Thyroid gland (tissue), 4 donors: ENCODE data around the gene ACAP1. TPM values are rescaled to one million over a fixed set of nuclear protein-coding genes. Genes with fewer than 3 reads are reported as not detected.

Source experiments
- DNase-seq, 2 donors: peaks; one replicate each; pipeline ENCODE4 v3.0.0-alpha.2; 2019
- H3K27ac ChIP-seq, 3 donors: fragments of 200-600 bp; sonication (generic); 1 replicate in 2 of 3; 2 replicates in 1 of 3; pipeline ENCODE4 v1.5.1; 2016 to 2019; ENCODE audit warnings: mild to moderate bottlenecking in 1 of 3, moderate library complexity in 1 of 3
- H3K27me3 ChIP-seq: fragments of 200-600 bp; sonication (generic); one replicate; pipeline ENCODE4 v1.5.1; 2019
- H3K36me3 ChIP-seq, 2 donors: fragments of 200-600 bp; sonication (generic); one replicate each; pipeline ENCODE4 v1.5.1; 2016 to 2019
- H3K4me1 ChIP-seq, 2 donors: fragments of 200-600 bp; sonication (generic); one replicate each; pipeline ENCODE4 v1.5.1; 2017 to 2019
- H3K4me3 ChIP-seq, 3 donors: fragments of 200-600 bp; sonication (generic); replicated peaks in 1 of 3; 1 replicate in 2 of 3; 2 replicates in 1 of 3; pipeline ENCODE4 v1.5.1; 2016; ENCODE audit warnings: mild to moderate bottlenecking in 1 of 3
- H3K9me3 ChIP-seq: fragments of 200-600 bp; sonication (generic); one replicate; pipeline ENCODE4 v1.5.1; 2017
- CTCF ChIP-seq, 6 experiments: fragments of 200-600 bp in 3 of 6; fragments of 450-650 bp in 3 of 6; sonication (generic) in 3 of 6; IDR thresholded peaks; one replicate each; pipeline ENCODE4 v1.5.1; 2016 to 2019; ENCODE audit warnings: antibody characterized with exemption in 6 of 6, mild to moderate bottlenecking in 2 of 6, inconsistent platforms in 1 of 6, moderate library complexity in 1 of 6
- POLR2A ChIP-seq, 2 donors: fragments of 450-650 bp; IDR thresholded peaks; one replicate each; pipeline ENCODE4 v1.6.1; 2017; ENCODE audit warnings: antibody characterized with exemption in 2 of 2, mild to moderate bottlenecking in 2 of 2, moderate library complexity in 1 of 2
- WGBS, 2 donors: methylation state at CpG; one replicate each; pipeline ENCODE4 v1.1.5; 2017; 5-methylcytosine and 5-hydroxymethylcytosine counted together
- intact Hi-C: fragments of 100-400 bp; cut with DNase I; formaldehyde crosslinking; loops from one replicate; pipeline ENCODE4 v1.15.1; 2023
- small RNA-seq: library from RNA; depleted of rRNA; stranded (forward); fragments of <200 nt; gene quantifications from one replicate; pipeline ENCODE3, GENCODE V24; 2016
- total RNA-seq, 4 donors: library from RNA; depleted of rRNA; stranded (reverse); fragments of >200 nt; gene quantifications; one replicate each; pipeline ENCODE4 v1.2.3, GENCODE V29; 2016

The ACAP1 gene
- total RNA-seq, 4 donors from 2014 or later = 0.89 to 7.1 (median 3.8) TPM

GRCh38 chr17:7394452-7395191 is 58.3 kb downstream of the ACAP1 start, which contains the start of gene PLSCR3:
Gene PLSCR3, minus strand, starts transcription at chr17:7394525. Its CDS starts 415 bp downstream, at chr17:7394110.
- TF ChIP-seq CTCF (IDR thresholded peaks at IDR 0.05) (peak in 5 of 6 experiments; percentile 20 to 46 (median 41)), POLR2A (IDR thresholded peaks at IDR 0.05) (peak in 1 of 2 donors; percentile 91)
- Histone ChIP-seq H3K36me3 (peaks cover 0 to 5% of the 10 kb centered on the region in 2 donors), H3K4me1 (peaks cover 11 to 18% of the 10 kb centered on the region in 2 donors), H3K4me3 (peak within 1 kb of the TSS; percentile 65 to 79 (median 67)), H3K27ac (peak within 1 kb of the TSS; percentile 72 to 93 (median 92)), H3K27me3 (no peaks in the 10 kb centered on the region), H3K9me3 (no peaks in the 10 kb centered on the region)
- DNase-seq = peak; percentile 86 to 89
- 1 to 5% methylated on average over 12 to 15 of the region's 71 CpGs for WGBS, 2 donors
- intact Hi-C loops = no loop called here

- Histone ChIP-seq H3K4me1 (peaks cover 11 to 18% of the 10 kb centered on the region in 2 donors), H3K27me3 (no peaks in the 10 kb centered on the region), H3K9me3 (no peaks in the 10 kb centered on the region), H3K27ac (no peak overlapping the region), H3K36me3 (no peaks in the 10 kb centered on the region), H3K4me3 (no peak overlapping the region)
- 90 to 98% methylated on average over 4 of the region's 4 CpGs for WGBS, 2 donors
- DNase-seq = no peak
- TF ChIP-seq CTCF (IDR thresholded peaks at IDR 0.05) (no peak), POLR2A (IDR thresholded peaks at IDR 0.05) (no peak)
- intact Hi-C loops = no loop called here
Measured at GRCh38 chr17:7396147-7396546, 59.8 kb downstream of the ACAP1 start.

- Histone ChIP-seq H3K4me3 (no peak overlapping the region), H3K27ac (no peak overlapping the region), H3K27me3 (no peaks in the 10 kb centered on the region), H3K4me1 (peaks cover 16 to 22% of the 10 kb centered on the region in 2 donors), H3K36me3 (no peaks in the 10 kb centered on the region), H3K9me3 (no peaks in the 10 kb centered on the region)
- 82 to 87% methylated on average over 2 of the region's 2 CpGs for WGBS, 2 donors
- TF ChIP-seq CTCF (IDR thresholded peaks at IDR 0.05) (no peak), POLR2A (IDR thresholded peaks at IDR 0.05) (no peak)
- intact Hi-C loops = no loop called here
- no peak for DNase-seq
Measured at GRCh38 chr17:7398612-7399011, 62.3 kb downstream of the ACAP1 start.

Small RNA genes lying within 50 kb of the gene (small RNA-seq; reads per million reads assigned to genes)
- gene AC026954.2 = not detected

Other genes starting within 250 kb of the ACAP1 start
- gene ASGR2, start 221.7 kb upstream of the ACAP1 start, total RNA-seq = 1 to 10 TPM in 1 of 4 donors, not detected in 3; 1.0 TPM
- gene ASGR1, start 157.2 kb upstream of the ACAP1 start, total RNA-seq = 1 to 10 TPM in 3 of 4 donors, not detected in 1; 3.0 to 6.5 (median 3.3) TPM
- 10 to 100 TPM in 2 of 4 donors, 1 to 10 TPM in 2; 6.8 to 21.5 (median 12.4) TPM for gene DLG4, start 116.7 kb upstream of the ACAP1 start, total RNA-seq
- 1,000 to 10,000 TPM in 1 of 4 donors, 100 to 1,000 TPM in 3; 581 to 1,743 (median 795) TPM for gene ACADVL, start 116.6 kb upstream of the ACAP1 start, total RNA-seq
- 10 to 100 TPM; 45.3 to 68.6 (median 49.0) TPM for gene DVL2, start 102.0 kb upstream of the ACAP1 start, total RNA-seq
- 10 to 100 TPM; 19.8 to 39.5 (median 35.8) TPM for gene PHF23, start 97.1 kb upstream of the ACAP1 start, total RNA-seq
- gene GABARAP, start 94.1 kb upstream of the ACAP1 start, total RNA-seq = 100 to 1,000 TPM; 112 to 840 (median 273) TPM
- gene CTDNEP1, start 84.8 kb upstream of the ACAP1 start, total RNA-seq = 10 to 100 TPM; 35.1 to 70.4 (median 48.4) TPM
- gene ELP5, start 84.3 kb upstream of the ACAP1 start, total RNA-seq = 10 to 100 TPM; 27.4 to 49.0 (median 33.0) TPM
- 100 to 1,000 TPM; 108 to 161 (median 144) TPM for gene CLDN7, start 74.1 kb upstream of the ACAP1 start, total RNA-seq
- gene SLC2A4, start 54.8 kb upstream of the ACAP1 start, total RNA-seq = 10 to 100 TPM in 1 of 4 donors, 1 to 10 TPM in 3; 2.5 to 14.6 (median 3.9) TPM
- 1 to 10 TPM; 1.2 to 4.1 (median 2.1) TPM for gene YBX2, start 41.9 kb upstream of the ACAP1 start, total RNA-seq
- 100 to 1,000 TPM; 135 to 210 (median 144) TPM for gene EIF5A, start 28.9 kb upstream of the ACAP1 start, total RNA-seq
- gene GPS2, start 21.2 kb upstream of the ACAP1 start, total RNA-seq = 100 to 1,000 TPM in 2 of 4 donors, 10 to 100 TPM in 2; 69.5 to 130 (median 100) TPM
- gene NEURL4, start 7.2 kb upstream of the ACAP1 start, total RNA-seq = 10 to 100 TPM; 18.5 to 32.8 (median 22.5) TPM
- gene KCTD11, start 15.6 kb downstream of the ACAP1 start, total RNA-seq = 10 to 100 TPM in 3 of 4 donors, 1 to 10 TPM in 1; 6.6 to 20.4 (median 18.7) TPM
- gene TMEM95, start 18.6 kb downstream of the ACAP1 start, total RNA-seq = not detected
- gene TNK1, start 44.6 kb downstream of the ACAP1 start, total RNA-seq = 10 to 100 TPM; 11.0 to 30.2 (median 15.9) TPM
- 10 to 100 TPM; 18.3 to 21.6 (median 19.9) TPM for gene PLSCR3, start 58.0 kb downstream of the ACAP1 start, total RNA-seq
- gene TMEM256, start 67.6 kb downstream of the ACAP1 start, total RNA-seq = 100 to 1,000 TPM in 1 of 4 donors, 10 to 100 TPM in 3; 27.8 to 133 (median 35.2) TPM
- 1 to 10 TPM; 2.2 to 6.3 (median 4.7) TPM for gene NLGN2, start 71.3 kb downstream of the ACAP1 start, total RNA-seq
- gene SPEM1, start 83.8 kb downstream of the ACAP1 start, total RNA-seq = not detected
- under 1 TPM in 1 of 4 donors, not detected in 3; 0.40 TPM for gene SPEM2, start 89.1 kb downstream of the ACAP1 start, total RNA-seq
- gene SPEM3, start 92.3 kb downstream of the ACAP1 start, total RNA-seq = not detected
- 10 to 100 TPM; 11.3 to 19.4 (median 16.4) TPM for gene TMEM102, start 98.9 kb downstream of the ACAP1 start, total RNA-seq
- 10 to 100 TPM in 3 of 4 donors, 1 to 10 TPM in 1; 4.3 to 12.1 (median 10.5) TPM for gene FGF11, start 103.0 kb downstream of the ACAP1 start, total RNA-seq
- gene CHRNB1, start 108.5 kb downstream of the ACAP1 start, total RNA-seq = 10 to 100 TPM; 13.4 to 29.2 (median 19.8) TPM
- 10 to 100 TPM; 58.5 to 85.2 (median 79.9) TPM for gene ZBTB4, start 143.1 kb downstream of the ACAP1 start, total RNA-seq
- gene SLC35G6, start 144.9 kb downstream of the ACAP1 start, total RNA-seq = not detected
- 100 to 1,000 TPM in 2 of 4 donors, 10 to 100 TPM in 2; 47.6 to 125 (median 82.2) TPM for gene POLR2A, start 147.8 kb downstream of the ACAP1 start, total RNA-seq
- gene TNFSF12, start 212.5 kb downstream of the ACAP1 start, total RNA-seq = 10 to 100 TPM; 17.9 to 39.9 (median 30.8) TPM
- 10 to 100 TPM; 11.7 to 32.2 (median 24.8) TPM for gene TNFSF13, start 222.2 kb downstream of the ACAP1 start, total RNA-seq
- gene SENP3, start 225.4 kb downstream of the ACAP1 start, total RNA-seq = 10 to 100 TPM; 62.4 to 73.3 (median 66.3) TPM
- gene CD68, start 243.1 kb downstream of the ACAP1 start, total RNA-seq = 10 to 100 TPM; 13.6 to 52.0 (median 21.5) TPM
- 100 to 1,000 TPM in 3 of 4 donors, 10 to 100 TPM in 1; 88.8 to 250 (median 164) TPM for gene MPDU1, start 247.3 kb downstream of the ACAP1 start, total RNA-seq